ENCODE data around the gene DNMT3L. TPM values are rescaled to one million over a fixed set of nuclear protein-coding genes. Genes with fewer than 3 reads are reported as not detected.

Gene DNMT3L
- polyA plus RNA-seq, 1 of the 3 experiments (the other 2 are of a cell fraction) = not detected

GRCh38 chr21:44279354-44280260, 17.9 kb upstream of the DNMT3L start:
- Histone ChIP-seq H3K79me2 (ENCODE audit: insufficient read depth) (no peaks in the 10 kb centered on the region), H4K20me1 (ENCODE audit: insufficient read depth) (no peaks in the 10 kb centered on the region), H3K9ac (no peak overlapping the region), H3K27ac (ENCODE audit: low read depth in 2 of 2, low read length in 1 of 2) (no peak overlapping the region), H3K36me3 (replicated peaks in 1 of 2; ENCODE audit: control insufficient read depth in 1 of 2, insufficient read depth in 2 of 2, low read length in 1 of 2) (no peaks in the 10 kb centered on the region), H3K4me3 (ENCODE audit: low read depth in 2 of 2, low read length in 1 of 2) (no peak overlapping the region), H3K9me2 (no peaks in the 10 kb centered on the region), H3F3A (replicated peaks; ENCODE audit: insufficient read depth) (no peaks in the 10 kb centered on the region), H3K4me1 (ENCODE audit: control insufficient read depth in 1 of 2, insufficient read depth in 2 of 2, low read depth in 1 of 2, low read length in 1 of 2) (no peaks in the 10 kb centered on the region; a peak in 1 of 4 replicates), H3K27me3 (ENCODE audit: insufficient read depth) (peaks cover 5% of the 10 kb centered on the region; the same call in 1 of the 2 replicates), H3K4me2 (no peak overlapping the region), H3K9me3 (no peaks in the 10 kb centered on the region), H2AFZ (ENCODE audit: low read depth) (no peak overlapping the region)
- no peak for DNase-seq
- POLR2A ChIA-PET = no interaction called here
- CTCF ChIA-PET = no interaction called here
- 78% methylated on average over 16 of the region's 19 CpGs for WGBS (ENCODE audit: low lambda C conversion rate)
- TF ChIP-seq JUND (IDR thresholded peaks at IDR 0.05) (no peak), MEF2A (IDR thresholded peaks at IDR 0.05; ENCODE audit: borderline replicate concordance, low read depth) (no peak), GATA2 (CRISPR knock-in tag; IDR thresholded peaks at IDR 0.05) (no peak), RCOR1 (IDR thresholded peaks at IDR 0.05; ENCODE audit: low read length) (no peak), ELF1 (IDR thresholded peaks at IDR 0.05) (no peak), GABPA (IDR thresholded peaks at IDR 0.05; ENCODE audit: low read depth) (no peak), TAF1 (IDR thresholded peaks at IDR 0.05; ENCODE audit: borderline replicate concordance, low read depth, low read length) (no peak), FOXJ3 (CRISPR knock-in tag; IDR thresholded peaks at IDR 0.05) (no peak), RAD21 (IDR thresholded peaks at IDR 0.05; ENCODE audit: low read length) (no peak), YY1 (IDR thresholded peaks at IDR 0.05; ENCODE audit: low read depth) (no peak), ZBTB33 (IDR thresholded peaks at IDR 0.05; ENCODE audit: borderline replicate concordance, low read depth) (no peak), NFIC (IDR thresholded peaks at IDR 0.05; ENCODE audit: borderline replicate concordance) (no peak), EP300 (IDR thresholded peaks at IDR 0.05; ENCODE audit: borderline replicate concordance in 1 of 2, low read depth in 1 of 2, low read length in 1 of 2) (no peak), POLR2AphosphoS5 (IDR thresholded peaks at IDR 0.05; ENCODE audit: low read depth, low read length) (no peak), REST (IDR thresholded peaks at IDR 0.05; ENCODE audit: low read depth, low read length) (no peak), SIN3A (IDR thresholded peaks at IDR 0.05; ENCODE audit: borderline replicate concordance, low read depth, low read length) (no peak)

Measured in SK-N-SH (cell line).